AML-193 (cell line): ENCODE measurements around the gene S100A4.

Experiments
- DNase-seq, 2 experiments: peaks; one replicate each; lab custom pipeline; 2025; lab: John Stamatoyannopoulos, UW

The S100A4 gene

GRCh38 chr1:153507926-153508583 lies 37.6 kb downstream of the S100A4 start:
- no peak for DNase-seq

GRCh38 chr1:153506831-153507413 lies 38.7 kb downstream of the S100A4 start:
- no peak for DNase-seq

GRCh38 chr1:153506386-153506785 lies 39.2 kb downstream of the S100A4 start:
- no peak for DNase-seq

GRCh38 chr1:153505576-153505975 lies 40.0 kb downstream of the S100A4 start:
- no peak for DNase-seq

- no peak for DNase-seq
Measured at GRCh38 chr1:153503766-153504165, 41.8 kb downstream of the S100A4 start.

GRCh38 chr1:153498746-153499145 lies 46.9 kb downstream of the S100A4 start:
- no peak for DNase-seq

- DNase-seq: no peak
Measured at GRCh38 chr1:153495536-153495935, 50.1 kb downstream of the S100A4 start.

- peak; percentile 30 to 56 for DNase-seq
Measured at GRCh38 chr1:153494976-153495535, 50.5 kb downstream of the S100A4 start.
